HepG2 (cell line): ENCODE measurements around the gene PEX5L. TPM values are rescaled to one million over a fixed set of nuclear protein-coding genes. Genes with fewer than 3 reads are reported as not detected.

ENCODE experiments used
- ATAC-seq: fragments of 200-7000 bp; cut with Tn5 transposase; 3 replicates; pipeline ENCODE4 v1.9.1; 2020; ENCODE audit warnings: mild to moderate bottlenecking, moderate library complexity
- BruUV-seq: library from RNA; stranded (reverse); fragments of 400-500 nt; replicated peaks from 2 replicates; lab custom pipeline; 2021; lab: Mats Ljungman, UMichigan
- CTCF ChIA-PET: fragments of 300-600 bp; formaldehyde crosslinking; extraction: SDS; loops from one replicate; lab custom pipeline; 2021; ENCODE audit warnings: low total read pairs, inconsistent platforms, low intra/inter-chr PET ratio; lab: Yijun Ruan, JAX
- POLR2A ChIA-PET: fragments of 350-600 bp; sonication (Branson Sonifier 250); formaldehyde crosslinking; loops from one replicate; lab custom pipeline; 2020; ENCODE audit warnings: antibody characterized with exemption, inconsistent platforms; lab: Yijun Ruan, JAX
- DNase-seq: peaks from one replicate; pipeline ENCODE4 v3.0.0-alpha.2; 2015; ENCODE audit warnings: low spot score
- FAIRE-seq: peaks from 3 replicates; lab custom pipeline; 2011; peaks lifted over from hg19 to GRCh38; lab: Jason Lieb, UNC
- H2AFZ ChIP-seq: one replicate; pipeline ENCODE4 v1.6.1; 2011; ENCODE audit warnings: low read length, inconsistent platforms
- H3K27ac ChIP-seq: fragments of 300-600 bp; 3 replicates; pipeline ENCODE4 v1.8.0; 2011; ENCODE audit warnings: mixed run types, mild to moderate bottlenecking, mixed read lengths, low read length, inconsistent platforms; ENCODE audit not compliant: insufficient read depth; ENCODE audit errors: extremely low read length
- H3K27me3 ChIP-seq, 2 experiments: fragments of 200-600 bp in 1 of 2; 2 replicates in 1 of 2; 3 replicates in 1 of 2; pipeline versions ENCODE4 v1.6.0 to v1.8.0; 2011; ENCODE audit warnings: low read length in 2 of 2, mild to moderate bottlenecking in 2 of 2, moderate library complexity in 2 of 2, inconsistent platforms in 1 of 2; ENCODE audit not compliant: insufficient read depth in 2 of 2, control insufficient read depth in 1 of 2
- H3K36me3 ChIP-seq, 2 experiments: fragments of 200-600 bp in 1 of 2; replicated peaks in 1 of 2; 2 replicates in 1 of 2; 3 replicates in 1 of 2; pipeline versions ENCODE4 v1.5.1 to v1.8.0; 2011; ENCODE audit warnings: low read length in 2 of 2, inconsistent platforms in 1 of 2; ENCODE audit not compliant: insufficient read depth in 2 of 2, control insufficient read depth in 1 of 2
- H3K4me1 ChIP-seq: 2 replicates; pipeline ENCODE4 v1.5.1; 2012; ENCODE audit warnings: low read length, inconsistent platforms; ENCODE audit not compliant: insufficient read depth
- H3K4me2 ChIP-seq: 2 replicates; pipeline ENCODE4 v1.6.0; 2011; ENCODE audit warnings: low read depth, low read length, inconsistent platforms
- H3K4me3 ChIP-seq, 3 experiments: fragments of 200-600 bp in 1 of 3; sonication (generic), shearing (Covaris generic) in 1 of 3; replicated peaks in 1 of 3; 2 replicates each; pipeline ENCODE4 v1.5.1; 2011 to 2016; ENCODE audit warnings: low read length in 3 of 3, inconsistent platforms in 2 of 3, low read depth in 2 of 3, mild to moderate bottlenecking in 2 of 3, control low read depth in 1 of 3, mixed read lengths in 1 of 3; ENCODE audit not compliant: insufficient read depth in 1 of 3
- H3K79me2 ChIP-seq: one replicate; pipeline ENCODE4 v1.6.1; 2011; ENCODE audit warnings: low read length, inconsistent platforms; ENCODE audit not compliant: insufficient read depth
- H3K9ac ChIP-seq: 2 replicates; pipeline ENCODE4 v1.6.0; 2011; ENCODE audit warnings: mild to moderate bottlenecking, low read depth, low read length, inconsistent platforms; ENCODE audit not compliant: insufficient read depth
- H3K9me3 ChIP-seq: 2 replicates; pipeline ENCODE4 v1.5.1; 2012; ENCODE audit warnings: mild to moderate bottlenecking, low read length
- H4K20me1 ChIP-seq: 2 replicates; pipeline ENCODE4 v1.6.0; 2011; ENCODE audit warnings: inconsistent platforms, mild to moderate bottlenecking, low read length, moderate library complexity; ENCODE audit not compliant: insufficient read depth
- ARHGAP35 ChIP-seq: sonication (generic); formaldehyde crosslinking; IDR thresholded peaks from 2 replicates; pipeline ENCODE4 v1.9.0; 2022; ENCODE audit warnings: mild to moderate bottlenecking, inconsistent platforms, moderate library complexity, missing genetic modification reagents, borderline replicate concordance
- BCL6 ChIP-seq: IDR thresholded peaks from 2 replicates; pipeline ENCODE4 v1.6.1; 2016; ENCODE audit warnings: missing genetic modification reagents, missing compliant biosample characterization
- CCAR2 ChIP-seq: fragments of 200-400 bp; formaldehyde crosslinking; optimal IDR thresholded peaks from 2 replicates; pipeline ENCODE3; 2018; ENCODE audit warnings: low read depth, mild to moderate bottlenecking, low read length, moderate library complexity
- ISX ChIP-seq: sonication (generic); formaldehyde crosslinking; conservative IDR thresholded peaks from 2 replicates; pipeline ENCODE4 v1.5.0; 2020; ENCODE audit warnings: missing genetic modification reagents
- JUN ChIP-seq: sonication (generic); formaldehyde crosslinking; IDR thresholded peaks from 2 replicates; pipeline ENCODE4 v1.4.0; 2020; ENCODE audit warnings: mild to moderate bottlenecking, missing genetic modification reagents
- KDM2A ChIP-seq: sonication (generic); formaldehyde crosslinking; IDR thresholded peaks from 2 replicates; pipeline ENCODE4 v1.4.0; 2020; ENCODE audit warnings: low read depth, missing genetic modification reagents, borderline replicate concordance
- MTA1 ChIP-seq: sonication (generic); formaldehyde crosslinking; IDR thresholded peaks from 2 replicates; pipeline ENCODE4 v1.4.0; 2020; ENCODE audit warnings: missing genetic modification reagents, mild to moderate bottlenecking, borderline replicate concordance
- SIX4 ChIP-seq: sonication (generic); formaldehyde crosslinking; IDR thresholded peaks from 2 replicates; pipeline ENCODE4 v1.4.0; 2020; ENCODE audit warnings: missing genetic modification reagents
- ZC3H13 ChIP-seq: sonication (generic); formaldehyde crosslinking; IDR thresholded peaks from 2 replicates; pipeline ENCODE4 v1.8.1; 2023; ENCODE audit warnings: mild to moderate bottlenecking, missing genetic modification reagents, moderate library complexity
- ZNF205 ChIP-seq: IDR thresholded peaks from 2 replicates; pipeline ENCODE4 v1.6.1; 2018; ENCODE audit warnings: missing biosample characterization, missing genetic modification reagents
- ZNF3 ChIP-seq: IDR thresholded peaks from 2 replicates; pipeline ENCODE4 v1.7.0; 2017; ENCODE audit warnings: inconsistent platforms
- ZNF572 ChIP-seq: sonication (generic); formaldehyde crosslinking; IDR thresholded peaks from 2 replicates; pipeline ENCODE4 v1.5.1; 2020; ENCODE audit warnings: mild to moderate bottlenecking, missing genetic modification reagents
- ZNF629 ChIP-seq: sonication (generic); formaldehyde crosslinking; conservative IDR thresholded peaks from 2 replicates; pipeline ENCODE4 v1.5.0; 2020; ENCODE audit warnings: missing genetic modification reagents
- ZNF703 ChIP-seq: sonication (generic); formaldehyde crosslinking; IDR thresholded peaks from 2 replicates; pipeline ENCODE4 v1.5.1; 2020; ENCODE audit warnings: missing genetic modification reagents, mild to moderate bottlenecking, moderate library complexity, borderline replicate concordance
- ZNF720 ChIP-seq: sonication (generic); formaldehyde crosslinking; IDR thresholded peaks from 2 replicates; pipeline ENCODE4 v1.4.0; 2020; ENCODE audit warnings: missing genetic modification reagents
- ZSCAN9 ChIP-seq: IDR thresholded peaks from 2 replicates; pipeline ENCODE4 v1.6.1; 2016; ENCODE audit warnings: borderline replicate concordance
- WGBS: methylation state at CpG from one replicate; pipeline ENCODE4 v1.1.6; 2017; ENCODE audit warnings: low lambda C conversion rate; 5-methylcytosine and 5-hydroxymethylcytosine counted together
- in situ Hi-C: cut with HindIII; loops from 2 replicates; pipeline ENCODE4 v1.10.0; 2017; ENCODE audit warnings: low pct_unique_long_range_greater_than_20kb; ENCODE audit not compliant: extremely low pct_ligation_motif_present
- intact Hi-C: fragments of 100-400 bp; cut with micrococcal nuclease; formaldehyde crosslinking; loops from one replicate; pipeline ENCODE4 v1.10.0; 2022; ENCODE audit not compliant: unreplicated experiment
- polyA plus RNA-seq, 8 experiments: library from polyadenylated mRNA; depleted of rRNA in 3 of 8; stranded (reverse) in 7 of 8; unstranded in 1 of 8; fragments of >200 nt; fragmentation: Illumina TruSeq in 4 of 8; extraction: Trizol in 4 of 8; gene quantifications; 2 replicates each; pipeline versions ENCODE4 v1.2.1 to v1.2.3, GENCODE V29; 2011 to 2016; ENCODE audit warnings: low read depth in 4 of 8, missing spikeins in 1 of 8, mixed read lengths in 1 of 8; ENCODE audit not compliant: insufficient read depth in 1 of 8
- total RNA-seq, 5 experiments: library from RNA; depleted of rRNA; stranded (reverse); fragments of >200 nt; fragmentation: Illumina TruSeq; extraction: Trizol; gene quantifications; 2 replicates each; pipeline ENCODE4 v1.2.3, GENCODE V29; 2016; ENCODE audit warnings: low read depth in 1 of 5
- TF ChIP-seq, protein P1 (sequence below): sonication (generic); formaldehyde crosslinking; conservative IDR thresholded peaks from 2 replicates; pipeline ENCODE4 v1.4.0; 2020; ENCODE audit warnings: missing genetic modification reagents
- TF ChIP-seq, protein P2 (sequence below), 2 experiments: fragments of 450-650 bp in 1 of 2; sonication (generic) in 1 of 2; formaldehyde crosslinking; IDR thresholded peaks; 2 replicates each; pipeline versions ENCODE4 v1.5.0 to v1.8.0; 2020 to 2022; ENCODE audit warnings: mild to moderate bottlenecking in 1 of 2, missing genetic modification reagents in 1 of 2
- TF ChIP-seq, protein P3 (sequence below): sonication (generic); formaldehyde crosslinking; IDR thresholded peaks from 2 replicates; pipeline ENCODE4 v1.4.0; 2020; ENCODE audit warnings: mild to moderate bottlenecking, missing genetic modification reagents

PEX5L gene
- total and polyA plus RNA-seq, 2 of the 13 experiments (the other 11 are each of a cell fraction or from before 2014, with no cell fraction given), result not detected

DNA sequence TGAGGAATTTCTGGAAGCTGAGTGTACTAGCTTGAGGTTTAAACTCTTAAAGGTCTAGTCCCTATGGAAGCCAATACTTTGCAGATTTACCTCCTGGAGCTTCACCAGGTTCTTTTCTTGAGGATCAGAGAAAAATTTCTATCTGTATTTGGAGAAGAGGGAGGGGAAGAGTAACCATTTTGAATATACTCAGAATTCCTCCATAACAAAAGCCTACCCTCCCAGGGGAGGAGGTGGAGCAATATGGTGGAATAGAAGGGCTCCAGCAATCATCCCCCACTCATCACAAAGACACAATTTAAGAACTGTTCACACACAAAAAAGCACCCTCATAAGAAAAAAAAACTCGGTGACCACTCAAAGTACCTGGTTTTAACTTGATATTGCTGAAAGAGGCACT lies 36.0 kb upstream of the PEX5L start:
- ATAC-seq, result no peak

More for the DNA sequence above, 36.0 kb upstream of the PEX5L start:
- TF ChIP-seq ZNF720 (CRISPR knock-in tag), result no peak
- no peak for TF ChIP-seq ISX (CRISPR knock-in tag)
- TF ChIP-seq ZNF3 (CRISPR knock-in tag), result no peak
- TF ChIP-seq JUN, result no peak
- TF ChIP-seq, protein P1, sequence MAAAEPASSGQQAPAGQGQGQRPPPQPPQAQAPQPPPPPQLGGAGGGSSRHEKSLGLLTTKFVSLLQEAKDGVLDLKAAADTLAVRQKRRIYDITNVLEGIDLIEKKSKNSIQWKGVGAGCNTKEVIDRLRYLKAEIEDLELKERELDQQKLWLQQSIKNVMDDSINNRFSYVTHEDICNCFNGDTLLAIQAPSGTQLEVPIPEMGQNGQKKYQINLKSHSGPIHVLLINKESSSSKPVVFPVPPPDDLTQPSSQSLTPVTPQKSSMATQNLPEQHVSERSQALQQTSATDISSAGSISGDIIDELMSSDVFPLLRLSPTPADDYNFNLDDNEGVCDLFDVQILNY, result no peak
- TF ChIP-seq CCAR2, result no peak
- no peak for TF ChIP-seq BCL6 (CRISPR knock-in tag)
- TF ChIP-seq SIX4 (CRISPR knock-in tag), result no peak
- TF ChIP-seq, protein P2, sequence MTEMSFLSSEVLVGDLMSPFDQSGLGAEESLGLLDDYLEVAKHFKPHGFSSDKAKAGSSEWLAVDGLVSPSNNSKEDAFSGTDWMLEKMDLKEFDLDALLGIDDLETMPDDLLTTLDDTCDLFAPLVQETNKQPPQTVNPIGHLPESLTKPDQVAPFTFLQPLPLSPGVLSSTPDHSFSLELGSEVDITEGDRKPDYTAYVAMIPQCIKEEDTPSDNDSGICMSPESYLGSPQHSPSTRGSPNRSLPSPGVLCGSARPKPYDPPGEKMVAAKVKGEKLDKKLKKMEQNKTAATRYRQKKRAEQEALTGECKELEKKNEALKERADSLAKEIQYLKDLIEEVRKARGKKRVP (CRISPR knock-in tag; IDR thresholded peaks at IDR 0.05), result no peak
- TF ChIP-seq, protein P3, sequence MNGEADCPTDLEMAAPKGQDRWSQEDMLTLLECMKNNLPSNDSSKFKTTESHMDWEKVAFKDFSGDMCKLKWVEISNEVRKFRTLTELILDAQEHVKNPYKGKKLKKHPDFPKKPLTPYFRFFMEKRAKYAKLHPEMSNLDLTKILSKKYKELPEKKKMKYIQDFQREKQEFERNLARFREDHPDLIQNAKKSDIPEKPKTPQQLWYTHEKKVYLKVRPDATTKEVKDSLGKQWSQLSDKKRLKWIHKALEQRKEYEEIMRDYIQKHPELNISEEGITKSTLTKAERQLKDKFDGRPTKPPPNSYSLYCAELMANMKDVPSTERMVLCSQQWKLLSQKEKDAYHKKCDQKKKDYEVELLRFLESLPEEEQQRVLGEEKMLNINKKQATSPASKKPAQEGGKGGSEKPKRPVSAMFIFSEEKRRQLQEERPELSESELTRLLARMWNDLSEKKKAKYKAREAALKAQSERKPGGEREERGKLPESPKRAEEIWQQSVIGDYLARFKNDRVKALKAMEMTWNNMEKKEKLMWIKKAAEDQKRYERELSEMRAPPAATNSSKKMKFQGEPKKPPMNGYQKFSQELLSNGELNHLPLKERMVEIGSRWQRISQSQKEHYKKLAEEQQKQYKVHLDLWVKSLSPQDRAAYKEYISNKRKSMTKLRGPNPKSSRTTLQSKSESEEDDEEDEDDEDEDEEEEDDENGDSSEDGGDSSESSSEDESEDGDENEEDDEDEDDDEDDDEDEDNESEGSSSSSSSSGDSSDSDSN (CRISPR knock-in tag), result no peak
- TF ChIP-seq ZSCAN9, result no peak
- no peak for TF ChIP-seq MTA1
- TF ChIP-seq ZNF629 (CRISPR knock-in tag), result no peak
- no peak for TF ChIP-seq ZNF572 (CRISPR knock-in tag)
- no peak for TF ChIP-seq KDM2A
- TF ChIP-seq ZC3H13 (CRISPR knock-in tag), result no peak
- no peak for TF ChIP-seq ARHGAP35
- TF ChIP-seq ZNF205 (CRISPR knock-in tag), result no peak
- TF ChIP-seq ZNF703 (CRISPR knock-in tag), result no peak
- H2AFZ ChIP-seq, result no peak overlapping the region
- POLR2A ChIA-PET, result no interaction called here
- DNase-seq (no peak), FAIRE-seq (no peak)
- H3K79me2 ChIP-seq, result no peaks in the 10 kb centered on the region
- intact Hi-C loops (no loop called here), in situ Hi-C loops (no loop called here)
- 0% methylated on average over 1 of the region's 1 CpG for WGBS
- no peaks in the 10 kb centered on the region for H4K20me1 ChIP-seq
- H3K27me3 ChIP-seq, result no peaks in the 10 kb centered on the region
- no peaks in the 10 kb centered on the region for H3K9me3 ChIP-seq
- BruUV-seq, result no TSS peak
- no peak overlapping the region for H3K9ac ChIP-seq
- H3K4me3 ChIP-seq, result no peak overlapping the region
- H3K27ac ChIP-seq, result no peak overlapping the region
- H3K4me2 ChIP-seq, result no peak overlapping the region
- no peaks in the 10 kb centered on the region for H3K36me3 ChIP-seq
- CTCF ChIA-PET, result no interaction called here
- no peaks in the 10 kb centered on the region for H3K4me1 ChIP-seq
